Measurements from ENCODE around the gene UAP1.

The UAP1 gene

GRCh38 chr1:162621256-162621655 lies 59.7 kb downstream of the UAP1 start:
- DNase-seq: no peak

DNA sequence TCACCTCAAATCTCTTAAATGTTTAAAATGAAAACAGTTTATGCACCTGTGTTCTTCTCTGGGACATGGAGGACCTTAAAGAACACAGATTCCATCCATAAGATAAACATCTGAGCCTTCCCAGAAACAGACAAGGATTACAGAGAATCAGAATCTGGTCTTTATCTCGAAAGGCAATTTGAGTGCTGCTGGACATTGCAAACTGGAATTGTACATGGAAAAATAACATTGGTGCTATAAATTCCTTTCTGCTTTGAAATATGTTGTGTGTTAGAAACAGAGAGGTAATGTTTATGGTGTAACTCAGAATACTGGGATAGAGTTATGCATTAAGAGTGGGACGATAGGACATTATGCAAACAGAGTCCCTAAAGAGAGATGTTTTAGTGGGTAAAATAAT lies 64.2 kb downstream of the UAP1 start:
- DNase-seq: no peak

GRCh38 chr1:162626094-162626493 lies 64.6 kb downstream of the UAP1 start:
- no peak for DNase-seq

DNA sequence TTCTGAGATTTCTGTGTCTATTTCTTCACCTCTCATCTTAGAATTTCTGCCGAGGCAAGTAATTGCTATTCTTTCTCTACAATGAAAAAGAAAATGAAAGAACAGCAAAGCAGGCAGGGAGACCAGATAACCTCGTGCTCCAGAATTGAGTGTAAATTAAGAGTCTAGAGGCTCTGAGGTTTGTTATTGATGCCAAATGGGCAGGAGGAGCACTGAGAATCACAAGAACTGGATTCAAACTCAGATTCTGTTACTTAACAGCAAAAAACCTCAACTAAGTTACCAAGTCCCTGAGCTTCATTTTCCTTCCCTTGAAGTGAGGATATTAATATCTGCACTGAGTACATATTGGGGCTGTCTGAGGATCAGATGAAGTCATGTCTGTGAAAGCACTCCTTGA lies 65.2 kb downstream of the UAP1 start:
- no peak for DNase-seq

GRCh38 chr1:162627662-162628296 lies 66.3 kb downstream of the UAP1 start:
- no peak for DNase-seq

GRCh38 chr1:162629077-162629627 lies 67.6 kb downstream of the UAP1 start:
- DNase-seq: no peak

- no peak for DNase-seq
These were observed 68.1 kb downstream of the UAP1 start for GRCh38 chr1:162629651-162630050.

- DNase-seq: no peak
These were observed 70.1 kb downstream of the UAP1 start for GRCh38 chr1:162631546-162632191.

DNA sequence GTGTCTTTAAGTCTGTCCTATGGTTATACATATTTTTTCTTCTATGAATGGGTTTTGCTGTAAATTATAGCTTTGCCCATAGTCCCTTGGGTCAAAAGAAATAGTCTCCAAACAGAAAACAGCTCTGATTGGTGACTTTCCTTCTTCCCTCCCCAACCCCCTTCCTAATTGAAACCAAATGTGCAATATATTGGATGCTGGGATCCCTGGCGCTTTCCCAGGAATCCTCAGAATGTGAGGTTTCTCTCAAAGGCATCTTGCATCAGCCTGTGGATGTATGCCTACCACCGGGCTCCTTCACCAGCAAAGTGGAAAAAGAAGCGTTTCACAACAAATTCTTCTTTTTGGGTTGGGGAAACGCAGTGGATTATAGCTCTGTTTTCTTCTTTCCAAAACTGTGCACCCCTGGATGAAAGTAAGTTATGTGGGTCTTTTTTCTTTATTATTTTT lies 70.7 kb downstream of the UAP1 start, which contains the start of gene DDR2:
Gene DDR2 (plus strand): TSS at position 248 of the 450 bp plus-strand sequence. CDS start 86,600 bp downstream, outside the sequence.
- no peak for DNase-seq

DNA sequence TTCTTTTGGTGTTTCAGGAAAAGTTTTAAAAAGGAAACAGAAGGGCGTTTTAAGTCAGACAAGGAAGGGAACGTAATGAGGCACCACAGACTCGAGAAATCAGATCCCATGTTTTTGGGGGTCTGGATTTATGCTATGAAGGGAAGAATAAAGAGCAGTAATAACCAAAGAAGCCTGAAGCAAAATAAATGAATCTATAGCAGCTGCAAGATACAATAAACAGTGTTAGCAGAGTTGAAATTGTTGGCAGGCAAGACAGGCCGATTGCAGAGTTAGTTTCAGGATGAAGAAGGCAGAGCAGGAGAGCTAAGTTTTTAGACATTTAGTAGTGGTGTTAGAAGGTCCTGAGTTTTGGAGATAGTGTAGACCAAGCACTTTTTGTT lies 71.2 kb downstream of the UAP1 start:
- DNase-seq: no peak

GRCh38 chr1:162633081-162633762 lies 71.7 kb downstream of the UAP1 start:
- DNase-seq: no peak

DNA sequence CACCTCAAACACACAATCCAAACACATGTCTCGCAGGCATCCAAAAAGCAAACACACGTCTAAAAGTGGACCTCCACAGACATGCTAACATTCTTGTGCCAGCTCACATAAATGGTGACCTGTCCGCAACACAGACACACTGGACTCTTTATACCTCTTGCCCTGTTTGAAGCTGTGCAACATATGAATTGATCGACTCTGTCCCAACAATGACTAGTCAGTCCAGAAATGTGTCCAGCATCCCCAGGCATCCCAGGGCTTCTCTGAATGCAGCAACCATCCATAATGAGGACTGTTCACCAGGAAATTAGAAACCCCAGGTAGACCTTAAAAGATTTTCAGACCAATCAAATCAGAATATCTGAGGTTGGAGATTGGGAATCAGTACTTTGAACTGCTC lies 73.9 kb downstream of the UAP1 start:
- no peak for DNase-seq

DNA sequence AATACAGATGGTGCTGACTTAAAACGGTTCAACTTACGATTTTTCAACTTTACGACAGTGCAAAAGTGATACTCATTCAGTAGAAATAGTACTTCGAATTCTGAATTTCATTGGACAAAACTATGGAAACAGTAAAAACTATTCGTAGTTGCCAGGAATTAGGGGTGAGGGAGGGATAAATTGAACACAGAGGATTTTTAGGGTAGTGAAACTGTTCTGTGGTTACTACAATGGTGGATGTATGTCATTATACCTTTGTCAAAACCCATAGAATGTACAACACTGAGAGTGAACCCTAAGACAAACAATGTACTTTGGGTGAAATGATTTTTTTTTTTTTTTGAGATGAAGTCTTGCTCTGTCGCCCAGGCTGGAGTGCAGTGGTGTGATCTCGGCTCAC lies 78.2 kb downstream of the UAP1 start:
- DNase-seq: no peak

- no peak for DNase-seq
These were observed 79.6 kb downstream of the UAP1 start for GRCh38 chr1:162641114-162641513.

DNA sequence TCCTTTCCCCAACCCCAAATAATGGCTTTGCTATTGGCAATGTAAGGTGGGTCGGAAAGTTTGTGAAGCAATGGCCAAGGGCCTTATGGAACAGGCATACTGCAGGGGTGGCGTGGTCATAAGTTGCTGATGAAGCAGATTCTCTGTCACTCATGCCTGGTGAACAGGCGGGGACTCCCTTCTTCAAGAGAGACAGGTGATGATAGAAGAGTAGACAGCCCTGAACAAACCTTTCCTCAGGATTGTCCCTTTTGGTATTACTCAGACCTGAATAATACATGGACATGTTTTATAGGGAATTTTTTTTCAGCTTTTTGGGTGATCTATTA lies 83.4 kb downstream of the UAP1 start:
- DNase-seq: no peak

GRCh38 chr1:162645666-162646065 lies 84.1 kb downstream of the UAP1 start:
- DNase-seq: no peak

DNA sequence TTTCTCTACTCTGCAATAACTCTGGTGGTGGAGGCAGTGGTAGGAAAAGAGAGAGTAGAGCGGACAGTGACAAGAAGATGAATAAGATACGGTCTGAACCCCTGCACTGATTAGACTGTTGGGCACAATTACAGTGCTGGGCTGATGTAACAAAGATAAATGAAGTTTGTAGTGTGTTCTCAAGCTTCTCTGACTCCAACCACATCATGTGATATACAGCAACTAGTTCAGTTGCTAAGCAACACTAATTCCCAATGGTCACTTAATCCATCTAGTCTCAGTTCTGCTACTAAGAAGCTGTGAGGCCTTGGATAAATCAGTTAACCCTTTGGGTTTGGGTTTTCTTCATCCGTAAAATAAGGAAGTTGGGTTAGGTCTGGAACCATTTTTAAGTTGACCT lies 88.1 kb downstream of the UAP1 start:
- no peak for DNase-seq
